Activated CD8-positive, alpha-beta memory T cell treated with anti-CD3 and anti-CD28 coated beads, Interleukin-2, amount 50 U/mL, for 1 hour (primary cell): ENCODE results near the gene NUAK2.

ENCODE experiments used
- DNase-seq: peaks from one replicate; pipeline ENCODE4 v3.0.0-alpha.2; 2020; ENCODE audit errors: extremely low read depth

NUAK2 gene

GRCh38 chr1:205346956-205347574 lies 25.5 kb upstream of the NUAK2 start:
- no peak for DNase-seq

- no peak for DNase-seq
Observed at GRCh38 chr1:205345761-205346160, 24.2 kb upstream of the NUAK2 start.

DNA sequence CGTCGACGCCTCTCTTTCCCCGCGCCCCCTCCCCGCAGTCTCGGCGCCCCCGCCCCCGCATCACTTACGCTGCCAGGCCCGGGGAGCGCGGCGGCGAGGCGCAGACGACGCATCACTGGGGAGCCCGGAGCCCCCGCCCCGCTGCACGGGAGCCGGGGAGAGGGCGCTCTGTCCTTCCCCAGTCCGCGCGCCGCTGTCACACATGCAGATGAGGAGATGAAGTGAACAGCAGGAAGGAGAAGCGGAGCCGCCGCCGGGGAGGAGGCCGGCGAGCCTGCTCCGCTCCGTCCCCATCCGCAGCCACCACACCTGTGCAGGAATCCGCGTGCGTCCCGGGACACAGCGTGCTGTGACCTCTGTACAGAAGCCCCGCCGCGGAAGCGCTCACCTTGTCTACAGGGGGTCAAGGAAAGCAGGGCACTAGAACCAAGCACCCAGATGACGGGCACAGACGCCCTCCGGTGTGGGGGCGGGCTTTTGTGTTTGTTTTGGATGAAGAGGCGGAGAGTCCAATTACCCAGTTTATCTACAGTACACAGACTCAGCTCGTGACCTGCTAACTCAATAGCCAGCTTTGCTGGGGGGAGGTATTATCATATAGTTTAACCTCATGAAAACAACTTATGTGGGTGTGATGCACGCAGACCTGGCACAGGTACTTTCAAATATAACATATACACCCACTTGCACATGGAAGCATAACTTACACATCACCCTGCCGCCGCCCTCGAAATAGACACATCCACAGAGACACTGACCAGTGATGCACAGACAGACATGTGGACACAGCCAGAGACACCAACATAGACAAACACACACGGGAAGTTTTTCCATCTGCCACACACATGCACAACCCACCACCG lies 22.8 kb upstream of the NUAK2 start:
- no peak for DNase-seq

- DNase-seq = no peak
Observed at GRCh38 chr1:205343431-205344065, 22.0 kb upstream of the NUAK2 start.

DNA sequence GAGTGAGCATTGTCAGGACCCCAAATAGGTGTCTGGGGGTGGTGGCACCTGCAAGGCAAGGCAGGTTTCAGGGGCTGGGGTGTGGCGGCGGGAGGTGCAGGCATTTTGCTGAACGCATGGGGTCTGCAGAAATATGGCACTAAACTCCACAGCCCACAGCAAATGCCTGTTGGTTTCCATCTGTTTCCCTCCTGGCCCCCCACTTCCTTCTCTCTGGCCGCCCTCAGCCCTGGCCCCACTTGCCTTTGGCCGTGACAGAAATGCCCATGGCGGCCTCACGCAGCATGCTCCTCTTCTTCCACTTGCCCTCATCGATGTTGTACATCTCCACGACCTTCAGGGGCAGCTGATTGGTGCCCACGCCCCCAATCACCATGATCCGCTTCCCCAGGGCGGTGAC lies 21.4 kb upstream of the NUAK2 start:
- no peak for DNase-seq

GRCh38 chr1:205340676-205341075 lies 19.1 kb upstream of the NUAK2 start:
- DNase-seq = no peak

GRCh38 chr1:205339717-205340116 lies 18.2 kb upstream of the NUAK2 start:
- DNase-seq = no peak

DNA sequence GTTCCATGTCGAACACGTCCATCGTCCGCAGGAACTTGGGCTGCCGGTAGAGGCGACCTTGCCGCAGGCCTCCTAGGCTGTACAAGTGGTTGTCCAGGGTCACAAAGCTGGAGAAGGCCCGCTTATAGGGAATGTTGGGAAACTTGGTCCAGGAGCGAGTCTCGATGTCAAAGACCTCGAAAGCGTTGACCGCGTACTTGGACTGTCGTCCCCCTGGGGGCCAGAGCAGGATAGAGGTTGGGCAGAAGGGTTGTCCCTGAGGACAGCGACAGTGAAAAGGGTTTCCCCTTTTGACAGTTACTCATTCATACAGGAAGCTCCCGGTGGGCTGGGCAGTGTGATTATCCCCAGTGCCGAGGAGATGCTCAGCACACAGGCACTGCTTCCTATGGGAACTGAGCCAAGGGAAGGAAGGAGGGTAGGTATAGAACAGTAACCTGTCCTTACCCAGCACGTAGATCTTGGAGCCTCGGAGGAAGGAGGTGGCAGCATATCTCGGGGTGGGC lies 17.7 kb upstream of the NUAK2 start:
- DNase-seq = no peak

DNA sequence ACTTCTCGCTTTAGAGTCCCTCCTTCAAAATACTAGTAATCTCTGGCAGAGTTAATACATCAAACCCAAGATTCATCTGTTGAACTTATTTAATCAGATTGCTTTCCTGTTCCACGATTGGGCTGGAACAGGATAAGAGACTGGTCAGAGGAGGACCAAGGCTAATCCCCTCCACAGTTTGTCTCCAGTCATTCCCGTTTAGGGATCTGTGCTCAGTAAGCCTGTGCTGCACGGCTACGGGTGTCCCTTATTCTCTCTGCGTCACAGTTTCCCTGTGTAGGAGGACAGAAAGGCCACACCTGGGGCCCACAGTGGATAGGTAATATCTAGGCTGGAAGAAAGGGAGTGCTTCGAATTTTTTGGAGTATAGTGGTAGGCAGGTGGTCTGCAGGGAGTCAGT lies 16.5 kb upstream of the NUAK2 start:
- DNase-seq = no peak

DNA sequence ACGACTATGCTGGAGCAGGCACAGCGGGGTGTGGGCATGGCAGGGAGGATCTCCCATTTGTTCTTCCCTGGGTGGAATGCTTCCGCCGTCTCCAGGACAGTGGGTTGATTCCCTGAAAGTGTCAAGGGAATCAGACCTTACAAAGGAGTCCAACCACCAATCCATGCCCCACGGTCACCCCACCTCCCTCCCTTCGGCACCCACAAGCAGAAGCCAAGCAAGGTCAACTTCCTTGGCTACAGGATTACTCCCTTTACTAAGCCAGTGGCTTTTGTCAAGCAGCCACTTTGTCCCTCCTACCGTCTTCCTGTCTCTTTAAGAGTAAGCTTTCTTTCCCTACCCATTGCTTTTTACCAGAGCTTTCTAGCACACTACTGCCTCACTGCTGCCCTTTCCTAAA lies 15.9 kb upstream of the NUAK2 start:
- DNase-seq = no peak

GRCh38 chr1:205335692-205336091 lies 14.1 kb upstream of the NUAK2 start:
- DNase-seq = no peak

- DNase-seq = no peak
Observed at GRCh38 chr1:205332015-205332791, 10.7 kb upstream of the NUAK2 start.

DNA sequence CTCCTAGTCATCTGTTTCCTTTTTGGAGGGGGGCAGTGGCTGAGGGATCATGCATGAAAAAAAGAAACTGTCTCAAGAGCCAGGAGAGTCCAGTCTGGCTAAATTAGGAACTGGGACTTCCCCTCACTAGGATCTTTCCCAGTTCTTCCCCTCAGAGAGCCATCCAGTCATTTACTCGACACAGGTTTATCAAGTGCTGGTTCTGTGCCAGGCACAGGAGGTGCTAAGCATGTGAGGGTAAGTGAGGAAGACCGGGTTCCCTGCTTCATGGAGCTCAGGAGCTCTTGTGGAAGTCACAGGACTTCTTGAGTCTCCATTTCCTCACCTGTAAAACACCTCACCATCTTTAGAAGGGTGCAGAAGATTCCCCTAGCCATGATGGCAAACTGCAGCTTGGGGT lies 8.6 kb upstream of the NUAK2 start:
- no peak for DNase-seq

GRCh38 chr1:205329719-205330118 lies 8.2 kb upstream of the NUAK2 start:
- DNase-seq = no peak

GRCh38 chr1:205328476-205328875 lies 6.9 kb upstream of the NUAK2 start:
- no peak for DNase-seq

DNA sequence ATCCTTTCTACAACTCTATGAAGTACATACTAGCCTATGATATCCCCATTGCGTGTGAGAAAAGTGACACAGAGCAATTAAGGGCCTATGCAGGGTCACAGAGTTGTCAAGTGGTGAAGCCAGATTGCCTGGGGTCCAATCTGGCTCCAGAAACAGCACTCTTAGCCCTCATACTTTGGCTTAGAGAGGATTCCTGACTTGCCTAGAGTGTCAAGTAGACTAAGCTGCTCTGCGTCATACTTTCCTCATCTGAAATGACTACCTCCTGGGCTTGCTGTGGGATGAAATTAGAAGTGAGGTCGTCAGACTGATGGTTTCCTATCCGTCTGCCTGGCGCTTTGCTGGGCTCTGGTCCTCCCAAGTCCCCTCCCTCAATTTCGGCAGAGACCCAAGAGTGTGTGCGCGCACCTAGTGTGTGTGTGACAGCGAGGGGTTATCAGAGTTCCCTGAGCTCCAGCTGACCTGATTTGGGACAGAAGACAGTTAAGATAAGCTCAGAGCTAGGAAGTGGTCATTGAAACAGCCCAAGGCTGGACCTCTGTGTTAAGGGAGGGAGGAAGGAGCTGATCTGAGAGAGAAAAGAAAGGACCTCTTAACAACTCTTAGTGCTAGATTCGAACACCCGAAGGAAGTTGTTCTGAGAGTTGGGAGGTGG lies 5.4 kb upstream of the NUAK2 start:
- DNase-seq = no peak

- DNase-seq = no peak
Observed at GRCh38 chr1:205325334-205325884, 3.9 kb upstream of the NUAK2 start.

GRCh38 chr1:205324781-205325180 lies 3.2 kb upstream of the NUAK2 start:
- DNase-seq = no peak

DNA sequence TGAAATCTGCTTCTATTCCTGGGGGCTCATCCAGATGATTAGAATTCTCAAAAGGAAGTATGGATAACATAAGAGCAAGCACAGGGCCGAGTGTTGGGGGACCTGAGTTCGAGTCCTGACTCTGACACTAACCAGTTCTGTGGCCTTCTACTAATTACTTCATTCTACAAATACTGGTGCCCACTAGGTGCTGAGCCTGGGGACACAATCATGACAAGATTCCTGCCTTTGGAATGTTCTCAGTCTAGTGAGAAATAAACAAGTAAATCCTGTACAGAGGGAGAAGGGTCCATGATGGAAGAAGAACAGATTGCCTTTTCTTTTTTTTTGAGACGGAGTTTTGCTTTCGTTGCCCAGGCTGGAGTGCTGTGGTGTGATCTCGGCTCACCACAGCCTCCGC lies 2.2 kb upstream of the NUAK2 start:
- no peak for DNase-seq

GRCh38 chr1:205321959-205322283 lies 376 bp upstream of the NUAK2 start:
- no peak for DNase-seq
